ENCODE results near the gene SCARF2. TPM values are rescaled to one million over a fixed set of nuclear protein-coding genes. Genes with fewer than 3 reads are reported as not detected.

The SCARF2 gene
- total RNA-seq, 4 donors from 2014 or later, result 3.4 to 15.9 (median 8.7) TPM

GRCh38 chr22:20457506-20458240 lies 20.0 kb upstream of the SCARF2 start:
- in situ Hi-C loops (cut with MboI; ENCODE audit: low pct_ligation_motif_present in 1 of 4, low pct_unique_long_range_greater_than_20kb in 1 of 4, low sequenced_read_pairs in 3 of 4), result no loop called here
- no peak for TF ChIP-seq CTCF (IDR thresholded peaks at IDR 0.05)
- TF ChIP-seq EP300 (IDR thresholded peaks at IDR 0.05; ENCODE audit: low read depth), result no peak
- no peak for TF ChIP-seq POLR2A (IDR thresholded peaks at IDR 0.05)
- no peak for TF ChIP-seq POLR2AphosphoS5 (IDR thresholded peaks at IDR 0.05)
- Histone ChIP-seq H3K4me1 (no peaks in the 10 kb centered on the region), H3K9me3 (no peaks in the 10 kb centered on the region), H3K27me3 (no peaks in the 10 kb centered on the region), H3K27ac (no peak overlapping the region), H3K36me3 (peaks cover 0 to 3% (median 0%) of the 10 kb centered on the region in 4 donors), H3K4me3 (no peak overlapping the region)
- intact Hi-C loops (cut with DNase I; ENCODE audit: low total_unique reads), result loop anchor here (2.0 kb wide), 1 partner anchor 39 kb away; no protein-coding TSS in a partner anchor
- 80 to 95% methylated on average over 1 to 15 of the region's 15 CpGs for WGBS, 2 donors (ENCODE audit: low coverage in 1 of 2)
- no peak for DNase-seq

GRCh38 chr22:20456722-20457076 lies 19.1 kb upstream of the SCARF2 start:
- no peaks in the 10 kb centered on the region for H3K9me3 ChIP-seq
- in situ Hi-C loops (cut with MboI; ENCODE audit: low pct_ligation_motif_present in 1 of 4, low pct_unique_long_range_greater_than_20kb in 1 of 4, low sequenced_read_pairs in 3 of 4), result no loop called here
- H3K4me3 ChIP-seq, result no peak overlapping the region
- WGBS, 2 donors (ENCODE audit: low coverage in 1 of 2), result 90% methylated on average over 3 of the region's 3 CpGs; no CpG with 5 or more reads in 1 of the 2 donors
- no peaks in the 10 kb centered on the region for H3K4me1 ChIP-seq
- TF ChIP-seq EP300 (IDR thresholded peaks at IDR 0.05; ENCODE audit: low read depth), result no peak
- TF ChIP-seq POLR2A (IDR thresholded peaks at IDR 0.05), result no peak
- no peak for TF ChIP-seq POLR2AphosphoS5 (IDR thresholded peaks at IDR 0.05)
- no peak for TF ChIP-seq CTCF (IDR thresholded peaks at IDR 0.05)
- DNase-seq, result no peak
- intact Hi-C loops (cut with DNase I; ENCODE audit: low total_unique reads), result loop anchor here (2.0 kb wide), 1 partner anchor 38 kb away; no protein-coding TSS in a partner anchor
- H3K27me3 ChIP-seq, result no peaks in the 10 kb centered on the region
- H3K27ac ChIP-seq, result no peak overlapping the region
- peaks cover 0 to 3% (median 0%) of the 10 kb centered on the region in 4 donors for H3K36me3 ChIP-seq

- Histone ChIP-seq H3K36me3 (peaks cover 0 to 3% (median 0%) of the 10 kb centered on the region in 4 donors), H3K4me1 (no peaks in the 10 kb centered on the region), H3K4me3 (no peak overlapping the region), H3K27me3 (no peaks in the 10 kb centered on the region), H3K9me3 (no peaks in the 10 kb centered on the region), H3K27ac (no peak overlapping the region)
- intact Hi-C loops (cut with DNase I; ENCODE audit: low total_unique reads), result loop anchor here (2.0 kb wide), 1 partner anchor 37 kb away; no protein-coding TSS in a partner anchor
- WGBS, 2 donors (ENCODE audit: low coverage in 1 of 2), result 17% methylated on average over 6 of the region's 6 CpGs; no CpG with 5 or more reads in 1 of the 2 donors
- TF ChIP-seq POLR2A (IDR thresholded peaks at IDR 0.05) (no peak), CTCF (IDR thresholded peaks at IDR 0.05) (peak; percentile 83 to 93 (median 87))
- in situ Hi-C loops (cut with MboI; ENCODE audit: low pct_ligation_motif_present in 1 of 4, low pct_unique_long_range_greater_than_20kb in 1 of 4, low sequenced_read_pairs in 3 of 4), result no loop called here
- DNase-seq, result peak; percentile 65
Measured at GRCh38 chr22:20456064-20456721, 18.6 kb upstream of the SCARF2 start.

GRCh38 chr22:20455709-20456063 lies 18.1 kb upstream of the SCARF2 start:
- intact Hi-C loops (cut with DNase I; ENCODE audit: low total_unique reads), result loop anchor here (2.0 kb wide), 1 partner anchor 37 kb away; no protein-coding TSS in a partner anchor
- in situ Hi-C loops (cut with MboI; ENCODE audit: low pct_ligation_motif_present in 1 of 4, low pct_unique_long_range_greater_than_20kb in 1 of 4, low sequenced_read_pairs in 3 of 4), result no loop called here
- WGBS, 2 donors (ENCODE audit: low coverage in 1 of 2), result 85 to 86% methylated on average over 6 to 8 of the region's 8 CpGs
- H3K4me3 ChIP-seq, result no peak overlapping the region
- no peak overlapping the region for H3K27ac ChIP-seq
- H3K4me1 ChIP-seq, result no peaks in the 10 kb centered on the region
- peaks cover 0 to 3% (median 0%) of the 10 kb centered on the region in 4 donors for H3K36me3 ChIP-seq
- DNase-seq, result no peak
- H3K27me3 ChIP-seq, result no peaks in the 10 kb centered on the region
- H3K9me3 ChIP-seq, result no peaks in the 10 kb centered on the region
- TF ChIP-seq POLR2A (IDR thresholded peaks at IDR 0.05), result no peak
- no peak for TF ChIP-seq POLR2AphosphoS5 (IDR thresholded peaks at IDR 0.05)
- no peak for TF ChIP-seq EP300 (IDR thresholded peaks at IDR 0.05; ENCODE audit: low read depth)
- TF ChIP-seq CTCF (IDR thresholded peaks at IDR 0.05), result no peak
